Caki2 (cell line): ENCODE data around the gene OMP. TPM values are rescaled to one million over a fixed set of nuclear protein-coding genes. Genes with fewer than 3 reads are reported as not detected.
"Not testable (repeated sequence)": the region's sequence is repeated elsewhere in the genome, so short reads cannot be mapped to it uniquely, and the experiment has no call there.

Source experiments
- DNase-seq: peaks from one replicate; pipeline ENCODE4 v3.0.0-alpha.2; 2015; ENCODE audit warnings: low read depth
- in situ Hi-C: cut with HindIII; loops from 2 replicates; pipeline ENCODE4 v1.10.0; 2016; ENCODE audit warnings: low sequenced_read_pairs, low pct_unique_long_range_greater_than_20kb, mixed read lengths
- total RNA-seq: library from RNA; depleted of rRNA; stranded (reverse); fragments of >200 nt; shearing (Covaris generic); gene quantifications from 2 replicates; pipeline ENCODE4 v1.2.3, GENCODE V29; 2014; ENCODE audit warnings: low replicate concordance; rRNA removed

OMP gene, protein sequence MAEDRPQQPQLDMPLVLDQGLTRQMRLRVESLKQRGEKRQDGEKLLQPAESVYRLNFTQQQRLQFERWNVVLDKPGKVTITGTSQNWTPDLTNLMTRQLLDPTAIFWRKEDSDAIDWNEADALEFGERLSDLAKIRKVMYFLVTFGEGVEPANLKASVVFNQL
- total RNA-seq: not detected in 2 replicates

DNA sequence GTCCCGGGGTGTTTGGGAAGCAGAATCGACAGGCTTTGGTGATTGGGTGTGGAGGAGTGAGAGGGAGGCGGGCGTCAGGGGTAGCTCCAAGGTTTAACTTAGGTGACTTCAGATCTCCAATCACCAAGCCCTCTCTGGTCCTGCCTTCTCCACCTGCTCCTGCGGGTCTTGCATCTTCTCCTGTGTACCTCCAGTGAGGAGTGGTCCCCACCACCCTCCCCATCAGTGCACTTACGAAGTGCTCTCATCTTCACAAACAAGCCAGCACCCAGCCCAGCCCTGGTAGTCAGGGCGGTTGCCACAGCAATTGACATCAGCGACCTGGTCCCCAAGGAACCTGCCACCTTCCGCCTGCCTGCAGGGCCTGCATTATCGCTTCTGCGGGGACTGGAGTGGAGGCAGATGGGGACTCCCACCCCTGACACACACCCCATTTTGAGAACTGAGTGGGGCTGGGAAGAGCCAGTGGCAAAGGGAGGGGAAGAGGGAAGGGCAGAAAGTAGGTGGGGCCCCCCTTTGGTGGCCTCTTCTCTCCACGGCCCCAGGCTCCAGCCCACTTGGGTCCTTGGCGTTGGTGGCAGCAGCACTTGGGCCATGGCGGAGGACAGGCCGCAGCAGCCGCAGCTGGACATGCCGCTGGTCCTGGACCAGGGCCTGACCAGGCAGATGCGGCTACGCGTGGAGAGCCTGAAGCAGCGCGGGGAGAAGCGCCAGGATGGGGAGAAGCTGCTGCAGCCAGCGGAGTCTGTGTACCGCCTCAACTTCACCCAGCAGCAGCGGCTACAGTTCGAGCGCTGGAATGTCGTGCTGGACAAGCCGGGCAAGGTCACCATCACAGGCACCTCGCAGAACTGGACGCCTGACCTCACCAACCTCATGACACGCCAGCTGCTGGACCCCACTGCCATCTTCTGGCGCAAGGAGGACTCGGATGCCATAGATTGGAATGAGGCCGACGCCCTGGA is at the start of gene OMP:
Gene OMP, plus strand, starts transcription at position 595 of the 965 bp plus-strand sequence. Its CDS starts 0 bp downstream, at position 595.
- no peak for DNase-seq
- in situ Hi-C loops: no loop called here

DNA sequence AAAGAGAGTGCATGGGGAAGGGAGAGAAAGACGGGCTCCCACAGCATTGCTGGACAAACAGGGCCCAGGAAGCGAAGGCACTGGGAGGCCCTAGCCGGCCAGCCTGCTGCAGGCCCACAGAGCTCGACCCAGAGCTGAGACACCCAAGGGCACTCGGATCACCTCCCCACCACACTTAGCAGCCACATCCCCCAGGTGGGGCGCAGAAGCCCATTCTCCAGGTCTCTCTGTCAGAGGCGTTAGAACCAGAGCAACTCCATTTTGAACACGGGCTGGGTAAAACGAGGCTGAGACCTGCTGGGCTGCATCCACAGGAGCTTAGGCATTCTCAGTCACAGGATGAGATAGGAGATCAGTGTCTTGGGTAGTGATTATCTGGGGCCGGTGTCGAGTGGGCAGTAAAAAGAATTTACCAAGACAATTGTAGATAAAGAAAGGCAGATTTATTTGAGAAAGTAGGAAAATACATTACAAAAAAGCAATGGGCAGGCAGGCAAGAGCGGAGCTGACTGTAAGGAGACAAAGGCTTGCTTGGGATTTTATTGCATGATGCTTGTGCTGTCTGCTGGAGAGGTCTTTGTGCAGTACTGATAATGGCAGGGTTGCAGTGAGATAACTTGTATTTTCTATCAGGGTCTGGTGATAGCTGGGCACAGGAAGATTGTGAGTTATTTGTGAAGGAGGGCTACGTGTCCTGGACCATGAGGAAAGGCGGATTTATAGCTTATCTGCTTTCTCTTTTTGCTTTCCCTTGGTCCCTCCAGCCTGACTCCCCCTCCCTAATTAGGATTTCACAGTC is 49.2 kb upstream of the OMP start:
- DNase-seq: no peak
- in situ Hi-C loops: no loop called here

DNA sequence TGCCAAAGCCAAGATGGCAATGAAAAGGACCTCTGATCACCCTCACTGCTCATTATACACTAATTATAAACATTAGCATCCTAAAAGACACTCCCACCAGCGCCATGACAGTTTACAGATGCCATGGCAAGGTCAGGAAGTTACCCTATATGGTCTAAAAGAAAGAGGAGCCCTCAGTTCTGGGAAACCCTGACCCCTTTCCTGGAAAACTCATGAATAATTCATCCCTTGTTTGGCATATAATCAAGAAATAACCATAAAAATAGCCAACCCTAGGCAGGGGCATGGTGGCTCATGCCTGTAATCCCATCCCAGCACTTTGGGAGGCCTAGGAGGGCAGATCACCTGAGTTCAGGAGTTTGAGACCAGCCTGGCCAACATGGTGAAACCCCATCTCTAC is 48.6 kb upstream of the OMP start:
- in situ Hi-C loops: no loop called here
- no peak for DNase-seq

DNA sequence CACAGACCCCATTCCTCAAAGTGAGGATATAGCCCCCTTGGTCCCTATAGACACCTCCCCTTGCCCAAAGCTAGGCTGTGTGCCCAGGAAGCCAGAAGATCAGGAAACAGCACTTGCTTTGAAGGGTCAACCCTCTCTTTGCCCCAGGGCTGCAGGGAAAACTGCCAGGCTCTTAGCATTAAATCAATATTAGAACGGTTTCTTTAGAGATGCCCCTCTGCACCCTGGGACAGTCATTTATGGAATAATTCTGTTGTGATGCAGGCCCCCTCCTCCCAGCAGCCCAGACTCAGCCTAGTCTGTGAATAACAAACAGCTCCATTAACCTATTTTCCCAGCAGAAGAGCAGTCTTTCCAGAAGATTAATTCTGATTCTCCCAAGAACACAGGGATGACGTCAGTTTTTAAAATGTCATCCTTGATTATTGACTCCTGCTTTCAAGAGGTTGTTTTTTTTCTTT is 47.5 kb upstream of the OMP start:
- no peak for DNase-seq
- in situ Hi-C loops: no loop called here

GRCh38 chr11:77055913-77056312 is 46.7 kb upstream of the OMP start:
- no peak for DNase-seq
- in situ Hi-C loops: no loop called here

DNA sequence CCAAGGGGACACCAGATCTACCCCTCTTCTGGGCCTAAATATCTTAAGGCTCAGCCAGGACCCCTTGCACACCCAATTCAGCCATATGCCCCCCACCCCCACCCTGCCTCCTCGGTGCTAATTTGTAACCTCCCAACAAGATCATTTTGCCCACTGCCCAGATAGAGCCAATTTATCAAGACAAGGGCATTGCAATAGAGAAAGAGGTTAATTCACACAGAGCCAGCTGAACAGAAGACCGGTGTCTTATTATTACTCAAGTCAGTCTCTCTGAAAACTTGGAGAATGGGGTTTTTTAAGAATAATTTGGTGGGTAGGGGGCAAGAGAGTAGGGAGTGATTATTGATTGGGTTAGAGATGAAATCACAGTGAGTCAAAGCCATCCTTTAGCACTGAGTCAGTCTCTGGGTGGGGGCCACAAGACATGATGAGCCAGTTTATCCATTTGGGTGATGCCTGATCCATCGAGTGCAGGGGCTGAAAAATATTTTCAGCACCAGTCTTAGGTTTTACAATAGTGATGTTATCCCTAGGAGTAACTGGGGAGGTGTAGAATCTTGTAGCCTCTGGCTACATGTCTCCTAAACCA is 45.7 kb upstream of the OMP start:
- no peak for DNase-seq
- in situ Hi-C loops: no loop called here

DNA sequence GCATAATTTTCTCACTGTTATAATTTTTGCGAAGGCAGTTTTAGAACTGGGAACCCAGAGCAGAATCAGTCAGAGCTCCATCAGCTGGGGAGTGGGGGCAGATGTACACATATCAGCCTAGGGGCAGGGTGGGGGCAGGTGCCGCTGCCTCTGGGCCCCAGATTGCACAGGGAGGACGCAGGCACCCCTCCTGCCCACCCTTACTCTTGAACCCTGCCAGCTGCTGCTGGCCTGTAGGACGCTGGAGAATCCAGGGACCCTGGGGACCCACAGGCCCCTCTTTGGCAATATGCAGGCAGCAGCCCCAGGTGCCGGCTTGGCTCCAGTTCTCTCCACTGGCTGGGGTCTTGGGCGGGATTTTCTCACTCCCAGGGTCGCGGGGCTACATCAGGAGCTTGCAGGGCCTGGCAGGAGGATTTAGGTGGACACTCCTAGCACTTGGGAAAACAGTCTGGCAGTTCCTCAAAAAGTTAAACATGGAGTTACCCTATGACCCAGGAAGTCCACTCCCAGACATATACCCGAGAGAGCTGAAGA is 44.6 kb upstream of the OMP start:
- DNase-seq: no peak
- in situ Hi-C loops: no loop called here

GRCh38 chr11:77058900-77059299 is 43.7 kb upstream of the OMP start:
- in situ Hi-C loops: no loop called here
- no peak for DNase-seq

DNA sequence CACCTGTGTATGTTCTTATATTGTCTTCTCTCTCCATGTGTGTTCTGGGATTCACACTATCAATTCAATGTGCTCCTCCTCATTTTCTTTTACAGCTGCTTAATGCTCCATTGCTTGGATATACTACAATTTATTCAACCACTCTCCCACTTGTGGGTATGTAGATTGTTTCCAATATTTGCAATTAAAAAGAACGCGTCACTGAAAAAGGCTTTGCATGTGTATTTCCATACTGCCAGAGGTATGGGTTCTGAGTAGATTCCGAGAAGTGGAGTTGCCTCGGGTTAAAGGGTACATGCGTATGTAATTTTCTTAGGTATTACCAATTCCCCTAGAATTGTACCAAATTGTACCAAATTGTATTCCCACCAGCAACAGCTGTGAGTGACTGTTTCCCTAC is 42.8 kb upstream of the OMP start:
- in situ Hi-C loops: no loop called here
- no peak for DNase-seq

- DNase-seq: no peak
- in situ Hi-C loops: no loop called here
These were observed 42.4 kb upstream of the OMP start for GRCh38 chr11:77060234-77060633.

DNA sequence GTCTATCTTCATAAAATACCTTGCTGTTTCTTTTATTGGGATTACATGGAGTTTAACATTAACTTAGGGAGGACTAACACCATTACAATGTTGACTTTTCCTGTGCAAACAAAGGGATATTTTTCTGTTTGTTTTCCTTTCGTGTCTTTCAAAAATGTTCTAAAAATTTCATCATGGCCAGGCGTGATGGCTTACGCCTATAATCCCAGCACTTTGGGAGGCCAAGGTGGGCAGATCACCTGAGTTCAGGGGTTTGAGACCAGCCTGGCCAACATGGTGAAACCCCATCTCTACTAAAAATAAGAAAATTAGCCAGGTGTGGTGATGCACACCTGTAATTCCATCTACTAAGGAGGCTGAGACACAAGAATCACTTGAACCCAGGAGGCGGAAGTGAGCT is 41.4 kb upstream of the OMP start:
- DNase-seq, in situ Hi-C loops: not testable (repeated sequence)

GRCh38 chr11:77062924-77063323 is 39.7 kb upstream of the OMP start:
- in situ Hi-C loops: no loop called here

GRCh38 chr11:77063407-77063806 is 39.2 kb upstream of the OMP start:
- in situ Hi-C loops: no loop called here

More at GRCh38 chr11:77062924-77063323, 39.7 kb upstream of the OMP start:
- no peak for DNase-seq

GRCh38 chr11:77063861-77064260 is 38.8 kb upstream of the OMP start:
- no peak for DNase-seq
- in situ Hi-C loops: no loop called here

More at GRCh38 chr11:77063407-77063806, 39.2 kb upstream of the OMP start:
- DNase-seq: no peak

DNA sequence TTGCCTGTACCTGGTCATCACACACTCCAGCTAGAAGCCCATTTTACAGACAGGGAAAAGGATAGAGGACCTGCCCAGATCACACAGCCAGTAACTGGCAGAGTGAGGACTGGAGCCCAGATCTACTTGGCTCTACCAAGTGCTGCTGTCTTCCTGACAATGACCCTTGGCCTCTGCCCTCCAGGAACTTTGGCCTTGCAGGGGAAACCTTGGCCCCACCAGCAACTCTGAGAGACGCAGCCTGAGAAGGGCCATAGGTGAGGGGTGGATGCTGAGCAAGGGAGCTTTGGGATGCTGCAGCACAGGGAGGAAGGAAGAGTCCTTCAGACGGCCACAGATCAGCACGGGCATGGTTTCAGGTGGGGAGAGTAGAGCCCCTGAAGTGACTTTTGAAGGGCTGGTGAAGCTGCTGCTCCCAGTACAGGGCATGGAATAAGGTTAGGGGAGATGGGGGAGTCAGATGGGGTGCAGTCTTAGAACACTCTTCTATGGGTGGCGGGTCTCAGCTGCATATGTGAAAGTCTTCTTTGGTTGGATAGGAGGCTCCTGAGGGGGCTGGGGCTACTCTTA is 37.9 kb upstream of the OMP start:
- DNase-seq: no peak
- in situ Hi-C loops: no loop called here

- in situ Hi-C loops: no loop called here
- no peak for DNase-seq
These were observed 36.8 kb upstream of the OMP start for GRCh38 chr11:77065878-77066228.

DNA sequence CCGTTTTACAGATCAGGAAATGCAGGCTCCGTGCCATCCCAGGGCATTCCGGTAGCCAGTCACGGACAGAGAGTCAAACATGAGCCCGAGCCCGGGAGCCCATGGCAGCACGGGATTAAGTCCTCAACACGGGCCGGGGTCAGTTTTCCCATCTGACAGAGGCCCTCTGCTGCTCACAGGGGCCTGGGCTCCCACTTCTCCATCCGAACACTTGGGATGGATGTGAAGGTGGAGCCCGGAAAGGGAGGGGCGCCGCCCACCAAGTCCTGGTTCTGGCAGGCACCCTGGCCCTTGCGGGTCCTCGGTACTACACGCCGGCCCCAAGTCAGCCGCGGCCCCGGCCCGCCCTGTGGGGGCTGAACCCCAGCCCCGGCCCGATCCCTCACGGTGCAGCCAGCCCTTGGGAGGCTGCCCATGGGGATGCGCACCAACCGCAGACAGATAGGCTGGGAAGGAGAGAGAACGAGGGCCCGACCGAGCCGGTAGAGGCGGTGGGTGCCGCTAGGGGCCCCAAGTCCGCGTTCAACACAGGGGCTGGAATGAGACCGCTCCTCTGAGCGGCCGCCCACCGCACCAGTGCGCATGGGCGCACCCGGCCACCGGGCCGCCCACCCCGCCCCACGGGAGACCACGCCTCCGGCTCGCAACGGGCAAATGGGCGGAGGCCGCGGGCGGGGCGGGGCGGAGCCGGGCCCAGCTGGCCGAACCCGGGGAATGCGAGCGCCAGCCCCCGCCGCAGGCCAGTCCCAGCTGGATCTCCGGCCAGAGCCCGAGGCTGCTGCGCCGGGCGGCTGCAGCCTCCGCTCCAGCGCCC is 36.2 kb upstream of the OMP start, which contains the start of gene CAPN5:
Gene CAPN5, plus strand, starts transcription at position 743 of the 814 bp plus-strand sequence. CDS start 17,916 bp downstream, outside the sequence.
- in situ Hi-C loops: no loop called here
- peak; percentile 88 for DNase-seq
